HG03196 (cell line): ENCODE data around the gene CMTM4.
A peak's percentile ranks its signal among the peaks of the same experiment; 100 is the strongest.

Experiments used
- ATAC-seq: cut with Tn5 transposase; IDR thresholded peaks from one replicate; pipeline ENCODE4 v1.9.1; 2021; ENCODE audit not compliant: unreplicated experiment

The CMTM4 gene

GRCh38 chr16:66696669-66697630 is at the start of gene CMTM4:
TSS of gene CMTM4 (minus strand) at chr16:66696743. CDS start at chr16:66696525, 218 bp downstream.
- ATAC-seq = peak; percentile 88

- ATAC-seq = no peak
These were observed 49.5 kb upstream of the CMTM4 start for GRCh38 chr16:66746048-66746447.

GRCh38 chr16:66741950-66742808 is 45.6 kb upstream of the CMTM4 start:
- ATAC-seq = no peak

GRCh38 chr16:66741169-66741900 is 44.8 kb upstream of the CMTM4 start:
- ATAC-seq = no peak

GRCh38 chr16:66740533-66740932 is 44.0 kb upstream of the CMTM4 start:
- no peak for ATAC-seq

- ATAC-seq = no peak
These were observed 43.5 kb upstream of the CMTM4 start for GRCh38 chr16:66740010-66740409.

- ATAC-seq = no peak
These were observed 39.3 kb upstream of the CMTM4 start for GRCh38 chr16:66735891-66736290.

GRCh38 chr16:66731101-66731500 is 34.6 kb upstream of the CMTM4 start:
- ATAC-seq = no peak

GRCh38 chr16:66728804-66729203 is 32.3 kb upstream of the CMTM4 start:
- ATAC-seq = no peak

GRCh38 chr16:66728117-66728787 is 31.7 kb upstream of the CMTM4 start:
- no peak for ATAC-seq

- ATAC-seq = no peak
These were observed 24.2 kb upstream of the CMTM4 start for GRCh38 chr16:66720766-66721165.

- ATAC-seq = no peak
These were observed 22.7 kb upstream of the CMTM4 start for GRCh38 chr16:66719246-66719645.

GRCh38 chr16:66717776-66718175 is 21.2 kb upstream of the CMTM4 start:
- no peak for ATAC-seq

GRCh38 chr16:66717112-66717675 is 20.7 kb upstream of the CMTM4 start:
- ATAC-seq = no peak

GRCh38 chr16:66714654-66715307 is 18.2 kb upstream of the CMTM4 start:
- no peak for ATAC-seq

GRCh38 chr16:66714062-66714461 is 17.5 kb upstream of the CMTM4 start:
- ATAC-seq = no peak

GRCh38 chr16:66713076-66713475 is 16.5 kb upstream of the CMTM4 start:
- ATAC-seq = no peak

GRCh38 chr16:66712512-66712911 is 16.0 kb upstream of the CMTM4 start:
- no peak for ATAC-seq

- ATAC-seq = no peak
These were observed 15.0 kb upstream of the CMTM4 start for GRCh38 chr16:66711581-66711980.

GRCh38 chr16:66706506-66706880 is 9.9 kb upstream of the CMTM4 start:
- ATAC-seq = no peak
